Amniotic epithelial cell (primary cell): Measurements from ENCODE around the gene SLC22A25.

Source experiments
- DNase-seq: peaks from one replicate; pipeline ENCODE4 v3.0.0-alpha.2; 2010; ENCODE audit warnings: low read depth

Gene SLC22A25

DNA sequence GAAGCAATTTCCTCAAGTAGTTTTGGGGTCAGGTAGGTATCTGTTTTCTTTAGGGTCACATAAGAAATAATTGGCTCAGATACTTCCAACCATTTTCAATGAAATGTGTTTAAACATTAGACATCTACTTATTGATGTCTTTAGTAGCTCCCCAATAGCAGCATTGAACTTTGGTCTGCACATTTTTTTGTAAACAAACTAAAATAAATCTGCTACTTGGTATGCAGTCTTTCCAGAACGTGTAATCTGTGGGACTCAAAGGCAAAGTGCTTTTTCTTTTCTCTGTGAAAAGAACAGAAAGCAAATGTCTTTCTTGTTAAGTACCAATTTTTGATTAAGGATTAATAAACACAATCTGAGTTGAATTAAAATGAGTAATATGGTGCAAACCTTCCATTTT is 13.6 kb downstream of the SLC22A25 start:
- DNase-seq = no peak

DNA sequence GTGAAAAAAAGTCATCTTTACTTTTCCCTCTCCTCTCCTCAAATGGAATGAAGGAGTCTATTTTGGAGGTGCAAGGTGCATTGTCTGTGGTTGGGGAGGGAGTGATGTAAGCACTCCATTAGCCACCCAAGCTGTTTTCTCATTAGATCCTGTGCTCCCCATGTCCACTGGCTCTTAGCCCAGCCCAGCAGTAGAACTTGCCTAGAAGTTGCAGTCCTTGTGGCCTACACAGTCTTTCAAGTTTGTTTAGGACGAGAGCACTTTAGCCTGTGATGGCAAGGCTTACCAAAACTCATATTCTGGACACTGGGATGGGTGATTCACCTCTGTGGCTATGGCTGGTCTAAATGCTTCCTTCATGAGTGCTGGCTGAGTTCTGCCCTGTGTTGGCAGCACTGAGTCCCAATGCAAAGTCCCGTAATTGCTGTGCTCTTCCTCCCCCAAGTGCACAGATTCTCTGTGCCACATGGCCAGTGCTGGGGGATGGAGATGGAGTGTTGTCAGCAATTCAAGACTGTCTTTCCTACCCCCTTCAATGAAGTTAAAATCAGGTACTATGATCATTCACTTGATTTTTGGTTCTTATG is 15.8 kb downstream of the SLC22A25 start:
- no peak for DNase-seq

DNA sequence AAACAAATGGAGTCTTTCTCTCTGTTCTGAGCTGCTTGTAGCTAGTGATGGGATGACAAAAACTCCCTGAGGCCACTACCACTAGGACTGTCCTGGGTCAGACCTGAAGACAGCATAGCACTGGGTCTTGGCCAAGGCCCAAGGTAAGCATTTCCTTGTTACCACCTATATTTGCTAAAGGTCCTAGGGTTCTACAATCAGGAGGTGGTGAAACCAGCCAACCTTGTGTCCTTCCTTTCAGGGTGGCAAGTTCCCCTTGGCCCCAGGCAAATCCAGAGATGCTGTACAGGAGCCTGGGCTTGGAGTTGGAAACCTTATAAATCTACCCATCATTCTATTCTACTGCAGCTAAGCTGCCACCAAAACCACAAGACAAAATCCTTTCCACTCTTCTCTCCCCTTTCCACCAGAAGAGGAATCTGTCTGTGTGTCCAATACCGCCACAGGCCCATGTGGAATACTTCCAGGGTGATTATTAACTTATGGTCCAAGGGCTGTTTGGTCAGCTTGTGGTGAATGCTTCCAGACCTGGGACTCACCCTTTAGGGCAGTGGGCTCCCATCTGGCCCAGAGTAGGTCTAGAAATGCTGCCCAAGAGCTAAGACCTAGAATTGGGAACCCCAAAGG is 16.8 kb downstream of the SLC22A25 start:
- no peak for DNase-seq

DNA sequence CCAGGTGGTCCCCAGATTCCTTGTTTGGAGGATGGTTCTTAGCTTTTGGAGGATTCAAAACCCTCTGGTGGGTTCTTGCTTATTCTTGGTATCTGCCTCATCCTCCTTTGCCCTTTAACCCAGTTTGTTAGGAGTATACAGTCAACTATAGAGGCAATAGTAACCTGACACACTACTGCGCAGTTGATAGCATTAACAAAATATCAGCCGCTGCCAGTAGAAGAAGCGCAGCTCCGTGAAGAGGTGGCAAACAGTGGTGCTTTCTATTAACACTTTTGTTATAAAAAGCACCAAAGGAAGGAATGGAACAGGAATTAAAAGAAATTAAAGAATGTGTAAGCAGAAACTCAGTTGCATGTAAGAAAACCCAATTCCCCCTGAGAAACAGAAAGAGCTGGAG is 29.3 kb downstream of the SLC22A25 start:
- no peak for DNase-seq

DNA sequence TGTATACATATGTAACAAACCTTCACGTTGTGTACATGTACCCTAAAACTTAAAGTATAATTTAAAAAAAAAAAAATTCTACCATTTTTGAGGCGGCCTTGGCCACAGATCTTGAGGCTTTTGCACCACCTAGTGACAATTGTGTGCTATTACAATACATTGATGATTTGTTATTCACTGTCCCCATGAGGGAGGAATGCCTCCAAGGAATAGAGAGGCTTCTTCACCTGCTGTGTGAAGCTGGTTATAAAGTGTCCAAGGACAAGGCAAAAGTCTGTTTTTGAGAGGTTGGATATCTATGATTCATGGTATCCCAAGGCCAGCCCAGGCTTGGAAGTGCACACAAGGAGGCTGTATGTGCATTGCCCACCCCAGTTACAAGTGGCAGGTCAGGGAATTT is 30.7 kb downstream of the SLC22A25 start:
- peak; percentile 1 for DNase-seq

DNA sequence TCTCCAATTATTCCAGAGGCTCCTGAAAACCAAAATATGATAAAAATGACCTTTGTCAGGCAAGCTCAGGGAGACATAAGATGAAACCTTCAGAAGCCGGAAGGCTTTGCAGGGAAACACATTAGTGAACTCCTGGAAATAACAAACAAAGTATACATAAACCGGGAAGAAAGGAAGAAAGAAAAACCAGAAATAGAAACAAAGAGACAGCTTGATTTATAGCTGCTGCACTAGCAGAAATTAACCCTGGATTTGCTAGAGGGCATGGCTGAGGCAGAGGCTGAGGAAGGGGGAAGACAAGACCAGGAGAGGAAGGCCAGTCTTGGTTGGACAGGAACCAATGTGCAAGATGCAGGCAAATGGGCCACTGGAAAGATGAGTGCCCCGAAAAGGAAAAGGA is 33.3 kb downstream of the SLC22A25 start:
- DNase-seq = no peak
